K562 (cell line): ENCODE measurements around the gene KRR1. TPM values are rescaled to one million over a fixed set of nuclear protein-coding genes. Genes with fewer than 3 reads are reported as not detected.

ENCODE experiments used
- CCNT2 ChIP-seq: IDR thresholded peaks from 2 replicates; pipeline ENCODE4 v1.6.1; 2011; ENCODE audit warnings: borderline replicate concordance, low read depth, mild to moderate bottlenecking, moderate library complexity, mixed read lengths, low read length; ENCODE audit not compliant: insufficient read length; ENCODE audit errors: extremely low read depth
- CXXC5 ChIP-seq: fragments of 250-450 bp; sonication (Bioruptor Pico); IDR thresholded peaks from 2 replicates; pipeline ENCODE4 v1.8.0; 2022; ENCODE audit warnings: inconsistent platforms, mild to moderate bottlenecking, moderate library complexity
- ZFP30 ChIP-seq: fragments of 250-450 bp; sonication (Bioruptor Pico); IDR thresholded peaks from 2 replicates; pipeline ENCODE4 v1.8.0; 2022; ENCODE audit warnings: moderate library complexity, mild to moderate bottlenecking, inconsistent platforms, borderline replicate concordance
- ZNF75A ChIP-seq: fragments of 450-650 bp; formaldehyde crosslinking; IDR thresholded peaks from 2 replicates; pipeline ENCODE4 v1.4.0; 2020; ENCODE audit warnings: mild to moderate bottlenecking
- polyA plus RNA-seq, 8 experiments: library from polyadenylated mRNA; depleted of rRNA in 4 of 8; stranded (reverse) in 5 of 8; unstranded in 3 of 8; fragments of >200 nt; fragmentation: Nextera tagmentation in 2 of 8; fragmentation: Illumina TruSeq in 1 of 8; extraction: Ambion mirVana in 2 of 8; extraction: Trizol in 1 of 8; gene quantifications; 2 replicates each; pipeline versions ENCODE4 v1.2.1 to v1.2.3, GENCODE V29; 2011 to 2014; ENCODE audit warnings: inconsistent platforms in 1 of 8, missing spikeins in 1 of 8
- total RNA-seq, 7 experiments: library from RNA; depleted of rRNA in 6 of 7; stranded (reverse); fragments of >200 nt in 6 of 7; fragmentation: Illumina TruSeq in 2 of 7; extraction: Trizol in 2 of 7; gene quantifications; 2 replicates each; pipeline versions ENCODE4 v1.2.1 to v1.2.3, GENCODE V29; 2011 to 2021; ENCODE audit warnings: low replicate concordance in 1 of 7
- TF ChIP-seq, protein P1 (sequence below), 2 experiments: fragments of 450-650 bp; formaldehyde crosslinking in 1 of 2; IDR thresholded peaks; 2 replicates each; pipeline versions ENCODE4 v1.4.0 to v1.6.1; 2014 to 2020; ENCODE audit warnings: mild to moderate bottlenecking in 2 of 2, borderline replicate concordance in 1 of 2, low read depth in 1 of 2
- TF ChIP-seq, protein P2 (sequence below): sonication (generic); formaldehyde crosslinking; IDR thresholded peaks from 2 replicates; pipeline ENCODE4 v1.4.0; 2020; ENCODE audit warnings: mild to moderate bottlenecking, missing genetic modification reagents
- TF ChIP-seq, protein P3 (sequence below): fragments of 150-350 bp; conservative IDR thresholded peaks from 2 replicates; pipeline ENCODE4 v1.6.1; 2014; ENCODE audit warnings: low read length

Gene KRR1
- total and polyA plus RNA-seq, 9 of the 15 experiments (the other 6 are each of a cell fraction or from before 2014, with no cell fraction given): 42.6 to 102 (median 61.0) TPM

DNA sequence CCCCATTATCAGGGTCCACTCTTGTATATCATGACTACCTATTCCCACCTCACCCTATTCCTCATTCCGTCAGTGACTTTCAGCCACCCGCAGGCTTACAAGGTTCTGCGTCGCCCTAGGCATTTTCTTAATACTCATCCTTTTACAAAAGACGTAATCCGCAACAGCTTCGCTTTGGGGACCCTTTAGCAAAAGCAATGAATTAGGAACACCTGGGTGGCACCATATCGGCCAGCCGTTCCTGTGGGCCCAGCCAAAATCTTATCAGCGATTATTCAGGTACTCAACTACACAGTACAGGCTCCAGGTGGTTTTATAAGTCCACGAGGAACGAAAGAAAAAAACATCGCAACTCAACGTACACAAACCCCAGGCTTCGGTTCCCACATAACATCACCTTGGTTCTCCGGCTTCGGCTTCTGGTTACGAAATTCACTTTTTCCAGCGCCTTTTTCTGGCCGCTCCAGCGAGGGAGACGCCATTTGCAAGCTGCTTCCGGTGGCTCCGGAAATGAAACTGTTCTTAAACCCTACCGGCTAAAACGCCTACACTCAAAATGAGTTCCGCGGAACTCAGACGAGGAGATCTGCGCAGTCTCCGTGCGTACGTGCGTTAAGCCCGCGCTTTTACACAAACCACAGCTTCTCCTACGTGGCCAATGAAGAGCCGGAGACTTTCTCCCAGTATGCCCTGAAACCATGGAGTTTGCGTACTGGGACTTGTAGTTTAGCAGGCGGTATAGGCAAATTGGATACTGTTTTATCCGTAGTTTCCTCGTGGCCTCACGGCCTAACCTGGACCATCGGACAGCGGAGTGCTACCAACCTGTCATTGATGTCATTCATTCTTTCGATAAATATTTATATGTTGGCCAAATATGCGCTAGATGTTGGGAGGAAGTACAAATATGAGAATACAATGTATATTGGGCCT is at the start of gene KRR1 (continued):
- TF ChIP-seq, protein P1, sequence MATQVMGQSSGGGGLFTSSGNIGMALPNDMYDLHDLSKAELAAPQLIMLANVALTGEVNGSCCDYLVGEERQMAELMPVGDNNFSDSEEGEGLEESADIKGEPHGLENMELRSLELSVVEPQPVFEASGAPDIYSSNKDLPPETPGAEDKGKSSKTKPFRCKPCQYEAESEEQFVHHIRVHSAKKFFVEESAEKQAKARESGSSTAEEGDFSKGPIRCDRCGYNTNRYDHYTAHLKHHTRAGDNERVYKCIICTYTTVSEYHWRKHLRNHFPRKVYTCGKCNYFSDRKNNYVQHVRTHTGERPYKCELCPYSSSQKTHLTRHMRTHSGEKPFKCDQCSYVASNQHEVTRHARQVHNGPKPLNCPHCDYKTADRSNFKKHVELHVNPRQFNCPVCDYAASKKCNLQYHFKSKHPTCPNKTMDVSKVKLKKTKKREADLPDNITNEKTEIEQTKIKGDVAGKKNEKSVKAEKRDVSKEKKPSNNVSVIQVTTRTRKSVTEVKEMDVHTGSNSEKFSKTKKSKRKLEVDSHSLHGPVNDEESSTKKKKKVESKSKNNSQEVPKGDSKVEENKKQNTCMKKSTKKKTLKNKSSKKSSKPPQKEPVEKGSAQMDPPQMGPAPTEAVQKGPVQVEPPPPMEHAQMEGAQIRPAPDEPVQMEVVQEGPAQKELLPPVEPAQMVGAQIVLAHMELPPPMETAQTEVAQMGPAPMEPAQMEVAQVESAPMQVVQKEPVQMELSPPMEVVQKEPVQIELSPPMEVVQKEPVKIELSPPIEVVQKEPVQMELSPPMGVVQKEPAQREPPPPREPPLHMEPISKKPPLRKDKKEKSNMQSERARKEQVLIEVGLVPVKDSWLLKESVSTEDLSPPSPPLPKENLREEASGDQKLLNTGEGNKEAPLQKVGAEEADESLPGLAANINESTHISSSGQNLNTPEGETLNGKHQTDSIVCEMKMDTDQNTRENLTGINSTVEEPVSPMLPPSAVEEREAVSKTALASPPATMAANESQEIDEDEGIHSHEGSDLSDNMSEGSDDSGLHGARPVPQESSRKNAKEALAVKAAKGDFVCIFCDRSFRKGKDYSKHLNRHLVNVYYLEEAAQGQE (IDR thresholded peaks at IDR 0.05; ENCODE audit: borderline replicate concordance): no peak
- TF ChIP-seq, protein P1 (CRISPR knock-in tag; IDR thresholded peaks at IDR 0.05; ENCODE audit: low read depth): no peak
- TF ChIP-seq, protein P2, sequence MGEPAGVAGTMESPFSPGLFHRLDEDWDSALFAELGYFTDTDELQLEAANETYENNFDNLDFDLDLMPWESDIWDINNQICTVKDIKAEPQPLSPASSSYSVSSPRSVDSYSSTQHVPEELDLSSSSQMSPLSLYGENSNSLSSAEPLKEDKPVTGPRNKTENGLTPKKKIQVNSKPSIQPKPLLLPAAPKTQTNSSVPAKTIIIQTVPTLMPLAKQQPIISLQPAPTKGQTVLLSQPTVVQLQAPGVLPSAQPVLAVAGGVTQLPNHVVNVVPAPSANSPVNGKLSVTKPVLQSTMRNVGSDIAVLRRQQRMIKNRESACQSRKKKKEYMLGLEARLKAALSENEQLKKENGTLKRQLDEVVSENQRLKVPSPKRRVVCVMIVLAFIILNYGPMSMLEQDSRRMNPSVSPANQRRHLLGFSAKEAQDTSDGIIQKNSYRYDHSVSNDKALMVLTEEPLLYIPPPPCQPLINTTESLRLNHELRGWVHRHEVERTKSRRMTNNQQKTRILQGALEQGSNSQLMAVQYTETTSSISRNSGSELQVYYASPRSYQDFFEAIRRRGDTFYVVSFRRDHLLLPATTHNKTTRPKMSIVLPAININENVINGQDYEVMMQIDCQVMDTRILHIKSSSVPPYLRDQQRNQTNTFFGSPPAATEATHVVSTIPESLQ (CRISPR knock-in tag): 0 out of 2 replicates have a peak, but pooled peaks have one; percentile 52
- TF ChIP-seq, protein P3, sequence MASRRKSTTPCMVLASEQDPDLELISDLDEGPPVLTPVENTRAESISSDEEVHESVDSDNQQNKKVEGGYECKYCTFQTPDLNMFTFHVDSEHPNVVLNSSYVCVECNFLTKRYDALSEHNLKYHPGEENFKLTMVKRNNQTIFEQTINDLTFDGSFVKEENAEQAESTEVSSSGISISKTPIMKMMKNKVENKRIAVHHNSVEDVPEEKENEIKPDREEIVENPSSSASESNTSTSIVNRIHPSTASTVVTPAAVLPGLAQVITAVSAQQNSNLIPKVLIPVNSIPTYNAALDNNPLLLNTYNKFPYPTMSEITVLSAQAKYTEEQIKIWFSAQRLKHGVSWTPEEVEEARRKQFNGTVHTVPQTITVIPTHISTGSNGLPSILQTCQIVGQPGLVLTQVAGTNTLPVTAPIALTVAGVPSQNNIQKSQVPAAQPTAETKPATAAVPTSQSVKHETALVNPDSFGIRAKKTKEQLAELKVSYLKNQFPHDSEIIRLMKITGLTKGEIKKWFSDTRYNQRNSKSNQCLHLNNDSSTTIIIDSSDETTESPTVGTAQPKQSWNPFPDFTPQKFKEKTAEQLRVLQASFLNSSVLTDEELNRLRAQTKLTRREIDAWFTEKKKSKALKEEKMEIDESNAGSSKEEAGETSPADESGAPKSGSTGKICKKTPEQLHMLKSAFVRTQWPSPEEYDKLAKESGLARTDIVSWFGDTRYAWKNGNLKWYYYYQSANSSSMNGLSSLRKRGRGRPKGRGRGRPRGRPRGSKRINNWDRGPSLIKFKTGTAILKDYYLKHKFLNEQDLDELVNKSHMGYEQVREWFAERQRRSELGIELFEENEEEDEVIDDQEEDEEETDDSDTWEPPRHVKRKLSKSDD: peak; percentile 81; the same call in 1 of the 2 replicates
- peak; percentile 95 for TF ChIP-seq CXXC5 (CRISPR knock-in tag)
- TF ChIP-seq CCNT2: no peak
- TF ChIP-seq ZFP30: no peak
- TF ChIP-seq ZNF75A (CRISPR knock-in tag): no peak
